ENCODE results near the gene HIVEP1.

The HIVEP1 gene

GRCh38 chr6:11999246-11999645 is 12.9 kb upstream of the HIVEP1 start:
- H3K36me3 ChIP-seq (replicated peaks; ENCODE audit: low read depth, low read length): no peaks in the 10 kb centered on the region
- no peak overlapping the region for H3K4me3 ChIP-seq (ENCODE audit: low read length)
- no peak overlapping the region for H3K4me2 ChIP-seq (ENCODE audit: low read length)
- peaks cover 6% of the 10 kb centered on the region; the same call in 1 of the 2 replicates for H3K27me3 ChIP-seq (ENCODE audit: low read depth, low read length)
- no peaks in the 10 kb centered on the region for H4K20me1 ChIP-seq (ENCODE audit: insufficient read depth, low read length)
- no peaks in the 10 kb centered on the region for H3K9me3 ChIP-seq (ENCODE audit: insufficient read depth, low read length)
- H3K79me2 ChIP-seq (ENCODE audit: low read length): no peaks in the 10 kb centered on the region
- TF ChIP-seq EZH2phosphoT487 (IDR thresholded peaks at IDR 0.05; ENCODE audit: low read depth) (no peak), CTCF (IDR thresholded peaks at IDR 0.05; ENCODE audit: low read depth, low read length) (no peak)
- H3K9ac ChIP-seq (ENCODE audit: low read length): no peak overlapping the region
- no peaks in the 10 kb centered on the region for H3K4me1 ChIP-seq (ENCODE audit: low read length)
- H3K27ac ChIP-seq (ENCODE audit: low read length): no peak overlapping the region
- no peak overlapping the region for H2AFZ ChIP-seq (ENCODE audit: low read depth, low read length)

- Histone ChIP-seq H3K27me3 (ENCODE audit: low read depth, low read length) (peaks cover 6% of the 10 kb centered on the region; the same call in 1 of the 2 replicates), H2AFZ (ENCODE audit: low read depth, low read length) (no peak overlapping the region), H3K79me2 (ENCODE audit: low read length) (no peaks in the 10 kb centered on the region), H3K36me3 (replicated peaks; ENCODE audit: low read depth, low read length) (no peaks in the 10 kb centered on the region), H3K4me1 (ENCODE audit: low read length) (no peaks in the 10 kb centered on the region), H3K4me2 (ENCODE audit: low read length) (no peak overlapping the region), H3K27ac (ENCODE audit: low read length) (no peak overlapping the region), H3K9ac (ENCODE audit: low read length) (no peak overlapping the region), H4K20me1 (ENCODE audit: insufficient read depth, low read length) (no peaks in the 10 kb centered on the region), H3K9me3 (ENCODE audit: insufficient read depth, low read length) (no peaks in the 10 kb centered on the region), H3K4me3 (ENCODE audit: low read length) (no peak overlapping the region)
- no peak for TF ChIP-seq CTCF (IDR thresholded peaks at IDR 0.05; ENCODE audit: low read depth, low read length)
- TF ChIP-seq EZH2phosphoT487 (IDR thresholded peaks at IDR 0.05; ENCODE audit: low read depth): no peak
These were observed 11.9 kb upstream of the HIVEP1 start for GRCh38 chr6:12000174-12000573.

GRCh38 chr6:12001004-12001705 is 11.0 kb upstream of the HIVEP1 start:
- Histone ChIP-seq H3K4me2 (ENCODE audit: low read length) (no peak overlapping the region), H4K20me1 (ENCODE audit: insufficient read depth, low read length) (no peaks in the 10 kb centered on the region), H3K27me3 (ENCODE audit: low read depth, low read length) (peaks cover 6% of the 10 kb centered on the region; the same call in 1 of the 2 replicates), H3K36me3 (replicated peaks; ENCODE audit: low read depth, low read length) (no peaks in the 10 kb centered on the region), H3K9me3 (ENCODE audit: insufficient read depth, low read length) (no peaks in the 10 kb centered on the region), H3K79me2 (ENCODE audit: low read length) (no peaks in the 10 kb centered on the region), H3K9ac (ENCODE audit: low read length) (no peak overlapping the region), H3K27ac (ENCODE audit: low read length) (no peak overlapping the region), H3K4me3 (ENCODE audit: low read length) (no peak overlapping the region), H2AFZ (ENCODE audit: low read depth, low read length) (no peak overlapping the region), H3K4me1 (ENCODE audit: low read length) (no peaks in the 10 kb centered on the region)
- no peak for TF ChIP-seq EZH2phosphoT487 (IDR thresholded peaks at IDR 0.05; ENCODE audit: low read depth)
- TF ChIP-seq CTCF (IDR thresholded peaks at IDR 0.05; ENCODE audit: low read depth, low read length): no peak

GRCh38 chr6:12001706-12002435 is 10.2 kb upstream of the HIVEP1 start:
- TF ChIP-seq EZH2phosphoT487 (IDR thresholded peaks at IDR 0.05; ENCODE audit: low read depth) (no peak), CTCF (IDR thresholded peaks at IDR 0.05; ENCODE audit: low read depth, low read length) (no peak)
- Histone ChIP-seq H3K79me2 (ENCODE audit: low read length) (no peaks in the 10 kb centered on the region), H3K9ac (ENCODE audit: low read length) (no peak overlapping the region), H3K36me3 (replicated peaks; ENCODE audit: low read depth, low read length) (no peaks in the 10 kb centered on the region), H2AFZ (ENCODE audit: low read depth, low read length) (no peak overlapping the region), H3K4me2 (ENCODE audit: low read length) (no peak overlapping the region), H3K4me3 (ENCODE audit: low read length) (no peak overlapping the region), H3K9me3 (ENCODE audit: insufficient read depth, low read length) (no peaks in the 10 kb centered on the region), H3K27me3 (ENCODE audit: low read depth, low read length) (peaks cover 6% of the 10 kb centered on the region; the same call in 1 of the 2 replicates), H3K4me1 (ENCODE audit: low read length) (no peaks in the 10 kb centered on the region), H3K27ac (ENCODE audit: low read length) (no peak overlapping the region), H4K20me1 (ENCODE audit: insufficient read depth, low read length) (no peaks in the 10 kb centered on the region)
